ENCODE results near the gene ACTR3.

ACTR3 gene

GRCh38 chr2:114001152-114001551 is 111.3 kb downstream of the ACTR3 start:
- no peak for DNase-seq (ENCODE audit: low read depth in 2 of 2)

GRCh38 chr2:114001937-114002336 is 112.0 kb downstream of the ACTR3 start:
- no peak for DNase-seq (ENCODE audit: low read depth in 2 of 2)

GRCh38 chr2:114005110-114005783 is 115.4 kb downstream of the ACTR3 start:
- no peak for DNase-seq (ENCODE audit: low read depth in 2 of 2)

- no peak for DNase-seq (ENCODE audit: low read depth in 2 of 2)
Observed at GRCh38 chr2:114006460-114006859, 116.6 kb downstream of the ACTR3 start.

GRCh38 chr2:114007436-114007835 is 117.5 kb downstream of the ACTR3 start:
- DNase-seq (ENCODE audit: low read depth in 2 of 2): no peak

GRCh38 chr2:114008720-114009119 is 118.8 kb downstream of the ACTR3 start:
- DNase-seq (ENCODE audit: low read depth in 2 of 2): no peak

GRCh38 chr2:114009205-114009944 is 119.5 kb downstream of the ACTR3 start:
- no peak for DNase-seq (ENCODE audit: low read depth in 2 of 2)

- DNase-seq (ENCODE audit: low read depth in 2 of 2): no peak
Observed at GRCh38 chr2:114010001-114010400, 120.1 kb downstream of the ACTR3 start.

- DNase-seq (ENCODE audit: low read depth in 2 of 2): no peak
Observed at GRCh38 chr2:114011713-114012112, 121.8 kb downstream of the ACTR3 start.
